ENCODE data around the gene KIF25. TPM values are rescaled to one million over a fixed set of nuclear protein-coding genes. Genes with fewer than 3 reads are reported as not detected.

Gene KIF25
- total RNA-seq, 3 donors from 2014 or later, result 0.66 TPM; not detected in 2

DNA sequence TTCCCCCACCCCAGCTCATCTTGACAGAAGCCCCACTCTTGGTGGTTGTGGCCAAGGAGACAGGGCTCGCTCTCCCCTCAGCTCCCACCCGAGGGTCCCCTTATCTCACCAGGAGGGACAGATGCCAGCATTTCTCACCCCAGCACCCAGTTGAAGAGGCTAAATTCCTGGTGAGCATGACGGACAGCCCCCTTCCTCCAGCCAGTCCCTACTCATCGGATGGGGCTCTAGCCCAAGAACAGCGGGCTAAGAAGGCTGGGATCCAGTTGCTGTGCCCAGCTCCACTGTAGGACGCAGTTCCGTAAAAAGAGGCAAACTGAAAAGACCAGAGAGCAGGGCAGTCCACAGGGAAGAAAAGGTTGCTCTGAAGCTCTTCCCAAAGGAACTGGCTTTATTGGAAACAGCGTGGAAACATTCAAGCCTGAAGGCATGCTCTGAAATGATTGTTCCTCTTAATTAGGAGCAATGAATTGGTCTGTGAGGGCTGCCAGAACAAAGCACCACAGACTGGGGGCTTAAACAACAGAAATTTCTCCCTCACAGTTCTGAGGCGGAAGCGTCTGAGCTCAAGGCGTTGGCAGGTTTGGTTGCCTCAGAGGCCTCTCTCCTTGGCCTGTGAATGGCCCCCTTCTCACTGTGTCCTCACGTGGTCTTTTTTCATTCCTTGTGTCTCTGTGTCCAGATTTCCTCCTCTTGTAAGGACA, 17.9 kb upstream of the KIF25 start:
- no peaks in the 10 kb centered on the region for H3K27me3 ChIP-seq
- TF ChIP-seq, protein P1, sequence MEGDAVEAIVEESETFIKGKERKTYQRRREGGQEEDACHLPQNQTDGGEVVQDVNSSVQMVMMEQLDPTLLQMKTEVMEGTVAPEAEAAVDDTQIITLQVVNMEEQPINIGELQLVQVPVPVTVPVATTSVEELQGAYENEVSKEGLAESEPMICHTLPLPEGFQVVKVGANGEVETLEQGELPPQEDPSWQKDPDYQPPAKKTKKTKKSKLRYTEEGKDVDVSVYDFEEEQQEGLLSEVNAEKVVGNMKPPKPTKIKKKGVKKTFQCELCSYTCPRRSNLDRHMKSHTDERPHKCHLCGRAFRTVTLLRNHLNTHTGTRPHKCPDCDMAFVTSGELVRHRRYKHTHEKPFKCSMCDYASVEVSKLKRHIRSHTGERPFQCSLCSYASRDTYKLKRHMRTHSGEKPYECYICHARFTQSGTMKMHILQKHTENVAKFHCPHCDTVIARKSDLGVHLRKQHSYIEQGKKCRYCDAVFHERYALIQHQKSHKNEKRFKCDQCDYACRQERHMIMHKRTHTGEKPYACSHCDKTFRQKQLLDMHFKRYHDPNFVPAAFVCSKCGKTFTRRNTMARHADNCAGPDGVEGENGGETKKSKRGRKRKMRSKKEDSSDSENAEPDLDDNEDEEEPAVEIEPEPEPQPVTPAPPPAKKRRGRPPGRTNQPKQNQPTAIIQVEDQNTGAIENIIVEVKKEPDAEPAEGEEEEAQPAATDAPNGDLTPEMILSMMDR (IDR thresholded peaks at IDR 0.05), result no peak
- TF ChIP-seq POLR2AphosphoS5 (IDR thresholded peaks at IDR 0.05) (no peak), POLR2A (IDR thresholded peaks at IDR 0.05) (no peak)
- intact Hi-C loops (cut with DNase I; ENCODE audit: low total_unique reads), result no loop called here
- no peaks in the 10 kb centered on the region for H3K36me3 ChIP-seq
- DNase-seq (ENCODE audit: low spot score in 2 of 2), result no peak
- H3K27ac ChIP-seq, result peak overlapping the region; percentile 32 to 54
- H3K4me1 ChIP-seq, result no peaks in the 10 kb centered on the region
- H3K9me3 ChIP-seq, result no peaks in the 10 kb centered on the region
- no peak overlapping the region for H3K4me3 ChIP-seq

GRCh38 chr6:167980911-167981580, 16.4 kb upstream of the KIF25 start:
- Histone ChIP-seq H3K36me3 (no peaks in the 10 kb centered on the region), H3K9me3 (no peaks in the 10 kb centered on the region), H3K27me3 (no peaks in the 10 kb centered on the region), H3K4me3 (no peak overlapping the region), H3K27ac (no peak overlapping the region), H3K4me1 (no peaks in the 10 kb centered on the region)
- intact Hi-C loops (cut with DNase I; ENCODE audit: low total_unique reads), result no loop called here
- TF ChIP-seq, protein P1 (IDR thresholded peaks at IDR 0.05), result no peak
- TF ChIP-seq POLR2A (IDR thresholded peaks at IDR 0.05) (no peak), POLR2AphosphoS5 (IDR thresholded peaks at IDR 0.05) (no peak)
- no peak for DNase-seq (ENCODE audit: low spot score in 2 of 2)

DNA sequence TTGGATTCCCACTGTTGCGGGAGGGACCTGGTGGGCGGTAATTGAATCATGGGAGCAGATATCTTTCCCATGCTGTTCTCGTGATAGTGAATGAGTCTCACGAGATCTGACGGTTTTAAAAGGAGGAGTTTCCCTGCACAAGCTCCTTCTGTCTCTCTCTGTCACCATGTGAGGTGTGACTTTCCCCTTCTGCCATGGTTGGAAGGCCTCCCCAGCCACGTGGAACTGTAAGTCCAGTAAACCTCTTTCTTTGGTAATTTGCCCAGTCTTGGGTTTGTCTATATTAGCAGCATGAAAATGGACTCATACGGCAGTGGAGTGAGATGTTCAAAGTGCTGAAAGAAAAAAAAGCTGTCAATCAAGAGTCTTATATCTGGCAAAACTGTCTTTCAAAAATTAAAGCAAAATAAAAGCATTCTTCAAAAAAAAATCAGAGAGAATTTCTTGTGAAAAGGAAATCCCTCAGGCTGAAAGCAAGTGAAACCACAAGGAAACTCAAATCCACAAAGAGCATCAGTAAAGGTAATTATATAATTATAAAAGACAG, 15.5 kb upstream of the KIF25 start:
- TF ChIP-seq, protein P1 (IDR thresholded peaks at IDR 0.05), result no peak
- TF ChIP-seq POLR2AphosphoS5 (IDR thresholded peaks at IDR 0.05) (no peak), POLR2A (IDR thresholded peaks at IDR 0.05) (no peak)
- Histone ChIP-seq H3K4me3 (no peak overlapping the region), H3K4me1 (no peaks in the 10 kb centered on the region), H3K9me3 (no peaks in the 10 kb centered on the region), H3K36me3 (no peaks in the 10 kb centered on the region), H3K27ac (no peak overlapping the region), H3K27me3 (no peaks in the 10 kb centered on the region)
- intact Hi-C loops (cut with DNase I; ENCODE audit: low total_unique reads), result no loop called here
- DNase-seq (ENCODE audit: low spot score in 2 of 2), result no peak

GRCh38 chr6:167984144-167984719, 13.2 kb upstream of the KIF25 start:
- Histone ChIP-seq H3K4me1 (no peaks in the 10 kb centered on the region), H3K27me3 (no peaks in the 10 kb centered on the region), H3K36me3 (no peaks in the 10 kb centered on the region), H3K9me3 (no peaks in the 10 kb centered on the region), H3K27ac (no peak overlapping the region), H3K4me3 (no peak overlapping the region)
- intact Hi-C loops (cut with DNase I; ENCODE audit: low total_unique reads), result no loop called here
- TF ChIP-seq, protein P1 (IDR thresholded peaks at IDR 0.05), result no peak
- TF ChIP-seq POLR2A (IDR thresholded peaks at IDR 0.05), result no peak
- no peak for DNase-seq (ENCODE audit: low spot score in 2 of 2)

Measured in breast epithelium (tissue), 4 donors.